ENCODE data around the gene PLSCR3.

DNA sequence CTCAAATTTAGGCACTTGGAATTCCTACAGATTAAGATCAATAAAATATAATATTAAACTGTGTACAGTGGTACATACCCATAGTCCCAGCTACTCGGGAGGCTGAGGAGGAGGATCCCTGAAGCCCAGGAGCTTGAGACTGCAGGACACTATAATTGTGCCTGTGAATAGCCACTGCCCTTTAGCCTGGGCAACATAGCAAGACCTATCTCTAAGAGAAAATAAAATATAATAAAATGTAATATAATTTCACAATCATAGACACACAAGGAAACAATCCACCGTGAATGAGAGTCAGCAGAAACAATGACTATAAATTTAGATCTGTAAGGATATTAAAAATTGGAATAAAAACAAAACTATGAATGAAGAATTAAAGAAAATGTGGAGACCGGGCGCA, 23.5 kb downstream of the PLSCR3 start:
- TF ChIP-seq, protein P1, sequence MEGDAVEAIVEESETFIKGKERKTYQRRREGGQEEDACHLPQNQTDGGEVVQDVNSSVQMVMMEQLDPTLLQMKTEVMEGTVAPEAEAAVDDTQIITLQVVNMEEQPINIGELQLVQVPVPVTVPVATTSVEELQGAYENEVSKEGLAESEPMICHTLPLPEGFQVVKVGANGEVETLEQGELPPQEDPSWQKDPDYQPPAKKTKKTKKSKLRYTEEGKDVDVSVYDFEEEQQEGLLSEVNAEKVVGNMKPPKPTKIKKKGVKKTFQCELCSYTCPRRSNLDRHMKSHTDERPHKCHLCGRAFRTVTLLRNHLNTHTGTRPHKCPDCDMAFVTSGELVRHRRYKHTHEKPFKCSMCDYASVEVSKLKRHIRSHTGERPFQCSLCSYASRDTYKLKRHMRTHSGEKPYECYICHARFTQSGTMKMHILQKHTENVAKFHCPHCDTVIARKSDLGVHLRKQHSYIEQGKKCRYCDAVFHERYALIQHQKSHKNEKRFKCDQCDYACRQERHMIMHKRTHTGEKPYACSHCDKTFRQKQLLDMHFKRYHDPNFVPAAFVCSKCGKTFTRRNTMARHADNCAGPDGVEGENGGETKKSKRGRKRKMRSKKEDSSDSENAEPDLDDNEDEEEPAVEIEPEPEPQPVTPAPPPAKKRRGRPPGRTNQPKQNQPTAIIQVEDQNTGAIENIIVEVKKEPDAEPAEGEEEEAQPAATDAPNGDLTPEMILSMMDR (conservative IDR thresholded peaks at IDR 0.05; ENCODE audit: low read depth in 2 of 2): no peak
- no peak for TF ChIP-seq EZH2 (IDR thresholded peaks at IDR 0.05; ENCODE audit: low read depth, unreplicated experiment)

All from GM23338 (cell line).